ENCODE results near the gene TJP1.
"Not testable (repeated sequence)": the region's sequence is repeated elsewhere in the genome, so short reads cannot be mapped to it uniquely, and the experiment has no call there.

GRCh38 chr15:29696506-29696905, 125.8 kb downstream of the TJP1 start:
- TF ChIP-seq CTCF, POLR2A (IDR thresholded peaks at IDR 0.05): not testable (repeated sequence)
